Heart left ventricle (tissue), 13 donors: ENCODE data around the gene FAN1.

ENCODE experiments used
- CTCF ChIP-seq, 12 donors: fragments of 200-600 bp; sonication (generic) in 4 of 12; IDR thresholded peaks; one replicate each; pipeline versions ENCODE4 v1.5.0 to v1.8.0; 2018 to 2022; ENCODE audit warnings: antibody characterized with exemption in 12 of 12, mild to moderate bottlenecking in 5 of 12
- POLR2A ChIP-seq, 2 donors: fragments of 450-650 bp; IDR thresholded peaks; one replicate each; pipeline ENCODE4 v1.6.1; 2017; ENCODE audit warnings: antibody characterized with exemption in 2 of 2, mild to moderate bottlenecking in 2 of 2, moderate library complexity in 2 of 2
- donor health status: ischemic (EF 13 %, LVEDD 7.1; RV severe dilation, severe dysfunction).
- donor health status: DM: no; HTN: yes; CAD: no.
- donor health status: DM: no; HTN: no; CAD: no.
- donor health status: ischemic (EF 25% LVEDD 6.9; RV normal size, moderate dysfunction).
- donor health status: ischemic (EF 25% LVEDD 5.7; RV mildly dilated, moderate dysfunction).
- donor health status: ischemic (EF 35%, LVEDD 5.7; RV mildly dilated, moderate dysfunction).
- donor health status: nonischemic (EF 11% LVEDD 7.7; RV severe dilation, severe dysfunction).
- donor health status: DM: yes; HTN: yes; CAD: no.
- donor health status: PGD.
- donor health status: ischemic (EF 29% LVEDD 5.4; RV normal size, mild dysfunction).
- donor health status: nonischemic (EF 23%, LVEDD 6.1; RV moderate dilation, normal function).

- no peak for TF ChIP-seq CTCF (IDR thresholded peaks at IDR 0.05)
- TF ChIP-seq POLR2A (IDR thresholded peaks at IDR 0.05), result no peak
Measured at GRCh38 chr15:30882849-30883433, 20.8 kb upstream of the FAN1 start.
